GM12874 (cell line): Measurements from ENCODE around the gene PKD2L2.

Source experiments
- TF ChIP-seq, protein P1 (sequence below): IDR thresholded peaks from 2 replicates; pipeline ENCODE4 v1.5.1; 2011; ENCODE audit warnings: low read depth, mild to moderate bottlenecking, control low read depth, low read length, moderate library complexity; ENCODE audit not compliant: insufficient read depth

Gene PKD2L2

DNA sequence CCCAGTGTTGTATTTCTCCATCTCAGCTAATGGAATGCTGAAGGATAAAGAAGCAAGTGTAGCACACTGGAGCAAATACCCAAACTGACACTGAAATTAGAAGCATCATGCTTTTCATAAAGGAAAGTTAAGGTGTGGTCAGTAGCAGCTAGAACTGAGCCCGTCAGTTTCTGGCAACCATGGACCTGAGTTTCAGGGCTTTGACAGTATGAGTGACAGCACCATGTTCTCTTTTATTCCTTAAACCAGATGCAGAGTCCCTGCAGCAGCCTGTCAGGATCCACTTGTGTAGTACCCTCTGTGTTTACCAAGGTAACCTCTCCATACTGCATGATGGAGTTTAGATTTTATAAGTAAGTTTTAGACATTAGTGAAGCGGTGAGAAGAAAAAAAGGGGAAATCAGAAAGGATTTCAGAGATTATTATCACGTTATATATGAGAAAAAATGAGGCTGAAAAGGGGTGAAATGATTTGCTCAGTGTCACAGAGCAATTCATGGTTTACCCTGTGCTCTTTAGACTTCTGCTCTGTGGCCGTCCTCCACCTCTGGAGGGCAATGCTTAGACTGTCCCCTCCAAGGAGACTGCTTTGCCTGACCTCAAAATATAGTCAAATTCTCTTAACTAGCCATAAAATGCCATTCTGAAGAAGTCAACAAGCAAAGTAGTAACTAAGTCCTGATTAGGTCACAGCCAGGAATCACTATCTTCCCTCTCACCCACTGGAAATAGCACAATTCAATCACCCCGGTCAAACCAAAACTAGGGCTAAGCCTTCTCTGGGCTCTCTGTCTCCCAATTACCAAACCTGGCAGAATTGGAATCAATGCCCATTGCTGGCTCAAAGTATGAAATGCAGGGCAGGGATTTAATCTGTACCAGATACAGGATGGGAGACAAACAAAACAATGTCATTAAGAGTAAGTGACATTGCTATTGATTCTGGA lies 32.1 kb upstream of the PKD2L2 start:
- TF ChIP-seq, protein P1, sequence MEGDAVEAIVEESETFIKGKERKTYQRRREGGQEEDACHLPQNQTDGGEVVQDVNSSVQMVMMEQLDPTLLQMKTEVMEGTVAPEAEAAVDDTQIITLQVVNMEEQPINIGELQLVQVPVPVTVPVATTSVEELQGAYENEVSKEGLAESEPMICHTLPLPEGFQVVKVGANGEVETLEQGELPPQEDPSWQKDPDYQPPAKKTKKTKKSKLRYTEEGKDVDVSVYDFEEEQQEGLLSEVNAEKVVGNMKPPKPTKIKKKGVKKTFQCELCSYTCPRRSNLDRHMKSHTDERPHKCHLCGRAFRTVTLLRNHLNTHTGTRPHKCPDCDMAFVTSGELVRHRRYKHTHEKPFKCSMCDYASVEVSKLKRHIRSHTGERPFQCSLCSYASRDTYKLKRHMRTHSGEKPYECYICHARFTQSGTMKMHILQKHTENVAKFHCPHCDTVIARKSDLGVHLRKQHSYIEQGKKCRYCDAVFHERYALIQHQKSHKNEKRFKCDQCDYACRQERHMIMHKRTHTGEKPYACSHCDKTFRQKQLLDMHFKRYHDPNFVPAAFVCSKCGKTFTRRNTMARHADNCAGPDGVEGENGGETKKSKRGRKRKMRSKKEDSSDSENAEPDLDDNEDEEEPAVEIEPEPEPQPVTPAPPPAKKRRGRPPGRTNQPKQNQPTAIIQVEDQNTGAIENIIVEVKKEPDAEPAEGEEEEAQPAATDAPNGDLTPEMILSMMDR: no peak

DNA sequence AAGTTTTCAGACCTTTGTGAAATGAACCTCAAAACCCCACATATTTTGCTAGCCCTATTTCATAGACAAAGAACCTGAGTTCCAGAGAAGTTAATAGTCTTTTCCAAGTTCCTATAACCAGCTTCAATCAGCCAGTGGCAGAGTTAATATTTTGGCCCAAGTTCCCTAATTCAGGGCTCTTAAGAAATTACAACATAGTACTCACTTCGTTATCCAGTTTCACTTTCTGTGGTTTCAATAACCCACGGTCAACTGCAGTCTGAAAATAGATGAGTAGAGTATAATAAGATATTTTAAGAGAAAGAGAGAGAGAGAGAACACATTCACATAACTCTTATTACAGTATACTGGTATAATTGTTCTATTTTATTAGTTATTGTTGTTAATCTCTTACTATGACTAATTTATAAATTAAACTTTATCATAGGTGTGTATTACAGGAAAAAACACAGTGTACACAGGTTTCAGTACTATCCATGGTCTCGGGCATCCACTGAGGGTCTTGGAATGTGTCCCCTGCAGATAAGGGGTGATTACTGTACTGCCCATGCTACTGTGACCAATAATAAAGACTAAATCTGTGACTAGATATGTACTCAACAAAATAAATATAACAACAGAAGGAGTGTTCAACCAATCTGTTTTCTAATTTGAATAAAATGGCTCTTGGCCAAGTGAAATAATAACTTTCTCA lies 30.9 kb upstream of the PKD2L2 start:
- TF ChIP-seq, protein P1: no peak

DNA sequence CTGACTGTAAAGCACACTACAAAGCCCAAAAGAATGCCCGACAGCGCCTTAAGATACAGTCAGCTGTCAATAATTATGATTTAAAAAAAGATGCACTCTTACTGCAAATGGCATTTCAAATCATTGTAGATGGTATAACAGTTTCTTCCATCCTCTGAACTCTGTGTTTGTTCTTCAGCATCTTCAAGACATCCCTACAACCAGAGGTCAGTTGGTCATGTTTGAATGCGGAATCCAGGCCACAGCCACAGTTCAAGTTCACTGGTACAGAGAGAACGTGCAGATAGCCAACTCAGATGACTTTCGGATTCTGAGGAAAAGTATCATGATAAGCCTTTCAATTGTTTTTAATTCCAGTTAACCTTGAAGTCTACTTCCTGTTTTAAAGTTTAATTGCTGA lies 30.3 kb upstream of the PKD2L2 start:
- TF ChIP-seq, protein P1: no peak

DNA sequence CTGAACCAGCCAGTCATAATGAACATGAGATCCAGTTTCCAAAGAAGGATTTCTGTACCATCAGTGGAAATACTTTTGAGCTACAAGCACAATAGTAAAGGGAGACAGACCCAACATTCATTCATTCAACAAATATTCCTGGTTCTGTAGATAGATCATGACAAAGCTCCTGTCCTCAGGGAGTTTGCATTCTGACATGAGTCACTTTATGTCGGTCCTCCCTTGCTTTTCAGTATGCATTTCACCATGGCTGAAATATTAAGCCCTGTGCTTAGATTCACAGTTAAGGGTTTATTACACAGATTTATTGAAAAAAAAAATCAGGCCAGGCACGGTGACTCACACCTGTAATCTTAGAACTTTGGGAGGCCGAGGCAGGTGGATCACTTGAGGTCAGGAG lies 27.0 kb upstream of the PKD2L2 start:
- TF ChIP-seq, protein P1: no peak

DNA sequence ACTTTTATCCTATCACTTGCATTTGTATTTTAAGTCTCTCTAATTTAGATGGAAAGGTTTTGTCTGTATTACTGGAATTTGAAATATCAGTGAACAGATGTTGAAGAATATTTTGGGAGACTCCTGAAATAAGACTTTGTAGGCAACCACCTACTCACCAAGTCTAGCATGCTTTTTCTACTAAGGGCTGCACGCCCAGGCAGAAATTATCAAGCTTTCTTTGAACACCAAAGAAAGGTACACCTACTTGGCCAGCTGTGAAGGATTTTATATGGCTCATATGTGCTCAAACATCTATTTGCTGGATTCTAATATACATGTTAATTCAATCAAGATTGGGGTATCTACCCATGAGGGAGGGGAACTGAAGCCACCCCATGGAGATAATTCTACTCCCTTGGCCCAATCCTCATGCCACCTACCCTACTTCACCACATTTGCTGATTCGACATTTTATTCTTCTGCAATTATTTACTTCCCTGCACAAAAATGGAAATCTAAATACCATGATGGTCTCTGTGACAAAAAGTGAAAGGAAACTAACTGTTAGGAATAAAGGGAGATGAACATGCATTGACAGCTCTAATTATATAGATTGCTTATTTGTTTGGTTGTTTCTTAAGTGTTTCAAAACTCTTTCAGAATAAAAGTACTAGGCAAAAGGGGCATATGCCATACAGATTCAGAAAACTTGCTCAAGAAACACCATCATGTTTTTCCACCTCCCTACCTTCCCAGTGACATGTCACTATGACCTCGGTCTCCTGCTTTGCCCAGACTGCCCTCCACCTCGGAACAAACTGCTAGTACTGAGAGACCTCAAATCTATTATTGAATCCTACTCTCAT lies 22.5 kb upstream of the PKD2L2 start:
- TF ChIP-seq, protein P1: no peak

DNA sequence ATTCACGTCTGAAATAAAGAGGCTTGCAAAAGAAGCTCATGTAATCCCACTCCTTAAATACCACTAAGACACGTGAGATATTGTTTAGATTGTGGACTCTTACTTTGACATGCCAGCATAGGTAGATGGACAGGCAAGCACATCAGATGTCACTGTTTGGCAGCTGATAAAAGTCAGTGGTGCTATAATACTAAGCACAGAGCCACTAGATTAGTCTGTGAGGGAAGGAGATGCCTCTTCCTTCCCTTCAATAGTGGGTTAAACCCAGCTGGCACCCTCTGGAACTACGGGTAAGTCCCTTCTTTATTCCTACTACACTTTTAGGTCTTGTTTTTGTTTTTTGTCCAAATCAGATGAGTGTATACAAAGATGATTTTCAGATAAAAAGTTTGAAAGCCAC lies 21.6 kb upstream of the PKD2L2 start, which contains the start of gene MYOT:
MYOT (plus strand) TSS at position 197 of the 400 bp plus-strand sequence. CDS start 2,792 bp downstream, outside the sequence.
- TF ChIP-seq, protein P1: no peak
